ENCODE measurements around the gene HBD. TPM values are rescaled to one million over a fixed set of nuclear protein-coding genes. Genes with fewer than 3 reads are reported as not detected.

Gene HBD
- total and polyA plus RNA-seq, 2 donors (not counting 1 experiment from before 2014, with no cell fraction given): not detected

DNA sequence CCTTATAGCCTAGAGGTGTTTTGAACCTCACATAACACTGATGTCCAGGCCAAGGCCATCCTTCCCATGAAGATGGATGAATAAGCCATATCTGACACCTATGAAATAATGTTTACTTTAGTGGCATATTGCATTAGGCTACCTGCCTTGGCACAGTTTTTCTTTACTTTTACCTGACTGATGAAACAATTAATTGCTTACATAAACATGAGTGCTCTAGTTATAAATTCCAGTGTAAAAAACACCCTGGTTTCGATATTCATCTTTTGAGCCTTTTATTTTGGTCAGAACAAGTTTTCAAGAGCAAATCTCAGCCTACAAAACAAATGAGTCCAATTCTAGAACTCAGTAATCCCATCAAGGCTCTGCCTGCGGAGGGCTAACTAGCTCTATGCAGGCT is 42.4 kb upstream of the HBD start:
- CTCF ChIA-PET: no interaction called here
- Histone ChIP-seq H3K4me2 (replicated peaks; ENCODE audit: low read depth, low read length, poor library complexity, severe bottlenecking) (no peak overlapping the region), H3K27me3 (replicated peaks in 1 of 4; ENCODE audit: control extremely low read depth in 1 of 4, control insufficient read depth in 3 of 4, insufficient read depth in 4 of 4, low read length in 3 of 4) (peaks cover 0 to 2% (median 0%) of the 10 kb centered on the region in 4 experiments), H3K36me3 (replicated peaks in 1 of 2; ENCODE audit: control extremely low read depth in 1 of 2, control insufficient read depth in 1 of 2, extremely low read depth in 1 of 2, insufficient read depth in 2 of 2, low read length in 1 of 2) (no peaks in the 10 kb centered on the region), H3K4me3 (ENCODE audit: control extremely low read depth in 1 of 5, extremely low read depth in 1 of 5, insufficient read depth in 1 of 5, low read depth in 2 of 5, low read length in 4 of 5) (no peak overlapping the region), H4K20me1 (ENCODE audit: control insufficient read depth, insufficient read depth, low read length, poor library complexity, severe bottlenecking) (no peaks in the 10 kb centered on the region), H3K79me2 (ENCODE audit: control insufficient read depth, insufficient read depth, low read length) (no peaks in the 10 kb centered on the region), H3K4me1 (ENCODE audit: control insufficient read depth in 2 of 2, insufficient read depth in 2 of 2, low read length in 2 of 2) (no peaks in the 10 kb centered on the region), H3K9ac (ENCODE audit: low read length) (no peak overlapping the region), H2AFZ (ENCODE audit: insufficient read depth, low read depth, low read length, poor library complexity, severe bottlenecking) (no peak overlapping the region), H3K9me3 (ENCODE audit: control extremely low read depth in 1 of 3, control insufficient read depth in 2 of 3, insufficient read depth in 1 of 3, low read length in 2 of 3) (no peaks in the 10 kb centered on the region), H3K27ac (ENCODE audit: low read length in 2 of 2) (no peak overlapping the region)
- intact Hi-C loops (cut with micrococcal nuclease): no loop called here
- Mint-ChIP-seq H3K9me3 (ENCODE audit: insufficient read depth) (no peaks in the 10 kb centered on the region), H3K4me1 (no peaks in the 10 kb centered on the region), H3K27me3 (no peaks in the 10 kb centered on the region), H3K4me3 (no peak overlapping the region), H3K27ac (no peak overlapping the region)
- POLR2A ChIA-PET: no interaction called here
- ATAC-seq (ENCODE audit: low read depth) (no peak), DNase-seq (no peak)
- TF ChIP-seq, protein P1, sequence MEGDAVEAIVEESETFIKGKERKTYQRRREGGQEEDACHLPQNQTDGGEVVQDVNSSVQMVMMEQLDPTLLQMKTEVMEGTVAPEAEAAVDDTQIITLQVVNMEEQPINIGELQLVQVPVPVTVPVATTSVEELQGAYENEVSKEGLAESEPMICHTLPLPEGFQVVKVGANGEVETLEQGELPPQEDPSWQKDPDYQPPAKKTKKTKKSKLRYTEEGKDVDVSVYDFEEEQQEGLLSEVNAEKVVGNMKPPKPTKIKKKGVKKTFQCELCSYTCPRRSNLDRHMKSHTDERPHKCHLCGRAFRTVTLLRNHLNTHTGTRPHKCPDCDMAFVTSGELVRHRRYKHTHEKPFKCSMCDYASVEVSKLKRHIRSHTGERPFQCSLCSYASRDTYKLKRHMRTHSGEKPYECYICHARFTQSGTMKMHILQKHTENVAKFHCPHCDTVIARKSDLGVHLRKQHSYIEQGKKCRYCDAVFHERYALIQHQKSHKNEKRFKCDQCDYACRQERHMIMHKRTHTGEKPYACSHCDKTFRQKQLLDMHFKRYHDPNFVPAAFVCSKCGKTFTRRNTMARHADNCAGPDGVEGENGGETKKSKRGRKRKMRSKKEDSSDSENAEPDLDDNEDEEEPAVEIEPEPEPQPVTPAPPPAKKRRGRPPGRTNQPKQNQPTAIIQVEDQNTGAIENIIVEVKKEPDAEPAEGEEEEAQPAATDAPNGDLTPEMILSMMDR (IDR thresholded peaks at IDR 0.05): no peak
- no peak for TF ChIP-seq EZH2 (IDR thresholded peaks at IDR 0.05; ENCODE audit: borderline replicate concordance, insufficient read depth, low read depth, low read length, poor library complexity, severe bottlenecking)
- 60% methylated on average over 1 of the region's 2 CpGs for WGBS (ENCODE audit: insufficient coverage)

- H3K36me3 ChIP-seq (replicated peaks in 1 of 2; ENCODE audit: control extremely low read depth in 1 of 2, control insufficient read depth in 1 of 2, extremely low read depth in 1 of 2, insufficient read depth in 2 of 2, low read length in 1 of 2): no peaks in the 10 kb centered on the region
- intact Hi-C loops (cut with micrococcal nuclease): no loop called here
- H3K4me1 ChIP-seq (ENCODE audit: control insufficient read depth in 2 of 2, insufficient read depth in 2 of 2, low read length in 2 of 2): no peaks in the 10 kb centered on the region
- TF ChIP-seq EZH2 (IDR thresholded peaks at IDR 0.05; ENCODE audit: borderline replicate concordance, insufficient read depth, low read depth, low read length, poor library complexity, severe bottlenecking): no peak
- TF ChIP-seq, protein P1 (IDR thresholded peaks at IDR 0.05): no peak
- H3K4me3 Mint-ChIP-seq: no peak overlapping the region
- no peaks in the 10 kb centered on the region for H4K20me1 ChIP-seq (ENCODE audit: control insufficient read depth, insufficient read depth, low read length, poor library complexity, severe bottlenecking)
- no peaks in the 10 kb centered on the region for H3K79me2 ChIP-seq (ENCODE audit: control insufficient read depth, insufficient read depth, low read length)
- no peak for ATAC-seq (ENCODE audit: low read depth)
- H3K4me2 ChIP-seq (replicated peaks; ENCODE audit: low read depth, low read length, poor library complexity, severe bottlenecking): no peak overlapping the region
- no peak overlapping the region for H3K9ac ChIP-seq (ENCODE audit: low read length)
- H3K4me3 ChIP-seq (ENCODE audit: control extremely low read depth in 1 of 5, extremely low read depth in 1 of 5, insufficient read depth in 1 of 5, low read depth in 2 of 5, low read length in 4 of 5): no peak overlapping the region
- CTCF ChIA-PET: no interaction called here
- WGBS (ENCODE audit: insufficient coverage): 83% methylated on average over 3 of the region's 6 CpGs
- H3K4me1 Mint-ChIP-seq: no peaks in the 10 kb centered on the region
- no peaks in the 10 kb centered on the region for H3K9me3 ChIP-seq (ENCODE audit: control extremely low read depth in 1 of 3, control insufficient read depth in 2 of 3, insufficient read depth in 1 of 3, low read length in 2 of 3)
- H3K27ac ChIP-seq (ENCODE audit: low read length in 2 of 2): no peak overlapping the region
- no peaks in the 10 kb centered on the region for H3K27me3 Mint-ChIP-seq
- peaks cover 0 to 2% (median 0%) of the 10 kb centered on the region in 4 experiments for H3K27me3 ChIP-seq (replicated peaks in 1 of 4; ENCODE audit: control extremely low read depth in 1 of 4, control insufficient read depth in 3 of 4, insufficient read depth in 4 of 4, low read length in 3 of 4)
- no peak overlapping the region for H2AFZ ChIP-seq (ENCODE audit: insufficient read depth, low read depth, low read length, poor library complexity, severe bottlenecking)
- no peak for DNase-seq
- no peak overlapping the region for H3K27ac Mint-ChIP-seq
- no peaks in the 10 kb centered on the region for H3K9me3 Mint-ChIP-seq (ENCODE audit: insufficient read depth)
- POLR2A ChIA-PET: no interaction called here
Measured at GRCh38 chr11:5275369-5276110, 41.3 kb upstream of the HBD start.
